ENCODE measurements around the gene ZNF335. TPM values are rescaled to one million over a fixed set of nuclear protein-coding genes. Genes with fewer than 3 reads are reported as not detected.
"Not testable (repeated sequence)": the region's sequence is repeated elsewhere in the genome, so short reads cannot be mapped to it uniquely, and the experiment has no call there.

The ZNF335 gene
- total RNA-seq, 4 donors from 2014 or later, result 10.5 to 22.5 (median 19.8) TPM

DNA sequence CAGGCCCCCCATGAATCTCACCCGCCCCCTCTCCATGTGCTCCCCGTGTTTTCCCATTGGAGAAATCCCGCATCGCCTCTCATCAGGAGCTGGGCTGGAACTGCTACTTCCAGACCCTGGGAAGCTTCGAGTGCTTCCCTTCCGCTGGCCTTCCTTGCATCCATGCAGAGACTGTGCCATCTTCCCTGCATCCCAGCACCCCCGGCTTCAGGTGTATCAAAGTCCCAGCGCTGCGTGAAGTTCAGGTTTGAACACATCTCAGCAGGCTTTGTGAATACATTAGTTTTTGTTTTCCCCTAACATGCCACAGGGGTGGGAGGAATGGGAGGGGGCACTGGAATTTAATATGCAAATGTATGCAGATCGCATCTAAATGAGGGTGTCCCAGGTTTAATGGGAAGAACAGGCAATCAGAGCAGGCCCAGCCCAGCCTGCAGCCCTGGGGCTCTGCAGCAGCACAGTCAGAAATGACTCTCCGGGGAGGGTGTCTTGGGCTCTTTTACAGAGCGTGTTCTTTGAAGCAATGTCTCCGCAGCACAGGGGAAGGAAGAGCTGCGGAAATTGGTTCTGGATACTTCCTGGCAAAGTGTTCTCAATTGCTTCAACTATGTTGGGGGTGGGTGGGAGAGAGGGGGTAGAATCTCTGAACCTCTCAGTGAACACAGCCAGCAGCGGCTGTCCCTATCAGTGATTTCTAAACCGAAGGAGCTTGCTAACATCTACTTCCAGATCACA, 28.4 kb upstream of the ZNF335 start:
- H3K9me3 ChIP-seq, result no peaks in the 10 kb centered on the region
- no peaks in the 10 kb centered on the region for H3K36me3 ChIP-seq
- TF ChIP-seq CTCF (IDR thresholded peaks at IDR 0.05), result no peak
- no peak for TF ChIP-seq POLR2A (IDR thresholded peaks at IDR 0.05)
- H3K27ac ChIP-seq, result no peak overlapping the region
- H3K27me3 ChIP-seq, result peaks cover 0 to 80% (median 0%) of the 10 kb centered on the region in 4 donors
- WGBS, 2 donors, result 43 to 62% methylated on average over 14 to 15 of the region's 16 CpGs
- H3K4me3 ChIP-seq, result no peak overlapping the region
- DNase-seq, result no peak
- H3K4me1 ChIP-seq, result peaks cover 0 to 28% (median 0%) of the 10 kb centered on the region in 3 donors
- intact Hi-C loops (cut with DNase I), result no loop called here

DNA sequence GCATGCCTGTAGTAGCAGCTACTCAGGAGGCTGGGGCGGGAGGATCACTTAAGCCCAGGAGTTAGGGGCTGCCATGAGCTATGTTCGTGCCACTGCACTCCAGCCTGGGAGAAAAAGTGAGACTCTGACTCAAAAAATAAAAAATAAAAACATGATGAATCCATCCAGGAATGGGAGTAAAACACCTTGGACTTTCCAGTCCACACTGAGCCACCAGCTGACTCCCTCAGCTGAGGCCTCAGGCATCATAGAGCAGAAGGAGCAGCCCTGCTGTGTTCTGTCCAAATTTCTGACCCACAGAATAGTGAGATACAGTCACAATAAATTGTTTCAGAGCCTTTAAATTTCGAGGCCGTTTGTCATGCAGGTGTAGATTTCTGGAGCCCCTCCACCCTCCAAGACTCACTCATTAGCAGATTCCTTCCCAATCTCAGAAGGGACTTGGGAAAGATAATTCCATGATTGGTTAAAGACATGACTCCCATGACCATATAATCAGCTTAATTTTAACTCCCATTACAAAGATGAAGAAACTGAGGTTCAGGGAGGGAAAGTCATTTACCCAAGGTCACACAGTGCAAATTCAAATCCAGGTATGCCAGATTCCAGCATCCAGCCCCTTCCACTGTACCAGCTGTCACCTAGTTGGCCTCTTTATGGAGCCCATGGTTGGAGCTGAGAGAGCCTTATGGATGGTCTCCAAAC, 27.7 kb upstream of the ZNF335 start:
- intact Hi-C loops (cut with DNase I), result no loop called here
- H3K9me3 ChIP-seq, result no peaks in the 10 kb centered on the region
- H3K27me3 ChIP-seq, result peaks cover 0 to 80% (median 0%) of the 10 kb centered on the region in 4 donors
- TF ChIP-seq POLR2A (IDR thresholded peaks at IDR 0.05), result no peak
- TF ChIP-seq CTCF (IDR thresholded peaks at IDR 0.05), result no peak
- DNase-seq, result no peak
- H3K36me3 ChIP-seq, result no peaks in the 10 kb centered on the region
- H3K27ac ChIP-seq, result no peak overlapping the region
- H3K4me3 ChIP-seq, result no peak overlapping the region
- 85 to 87% methylated on average over 4 of the region's 4 CpGs for WGBS, 2 donors
- H3K4me1 ChIP-seq, result peaks cover 0 to 29% (median 0%) of the 10 kb centered on the region in 3 donors

DNA sequence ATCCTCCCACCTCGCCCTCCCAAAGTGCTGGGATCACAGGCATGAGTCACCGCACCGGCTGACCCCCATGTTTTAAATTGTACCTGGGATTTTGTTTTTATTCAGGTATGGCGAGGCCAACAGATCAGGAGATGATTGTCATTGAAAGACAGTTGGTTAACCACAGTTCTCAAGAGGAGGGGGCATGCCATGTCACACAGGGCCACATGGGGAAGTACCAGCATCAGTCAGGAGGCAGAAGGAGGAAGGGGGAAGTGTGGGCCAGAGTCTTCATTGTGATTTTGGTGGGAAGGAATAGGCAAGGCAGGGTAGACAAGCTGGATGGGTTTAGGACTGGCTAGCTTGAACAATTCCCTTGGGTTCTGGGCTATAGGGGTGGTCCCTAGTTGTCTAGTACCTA, 26.8 kb upstream of the ZNF335 start:
- TF ChIP-seq CTCF (IDR thresholded peaks at IDR 0.05) (no peak), POLR2A (IDR thresholded peaks at IDR 0.05) (no peak)
- intact Hi-C loops (cut with DNase I), result no loop called here
- Histone ChIP-seq H3K27ac (no peak overlapping the region), H3K4me3 (no peak overlapping the region), H3K36me3 (no peaks in the 10 kb centered on the region), H3K9me3 (no peaks in the 10 kb centered on the region), H3K27me3 (peaks cover 0 to 75% (median 0%) of the 10 kb centered on the region in 4 donors), H3K4me1 (peaks cover 0 to 32% (median 0%) of the 10 kb centered on the region in 3 donors)
- no peak for DNase-seq
- WGBS, 2 donors, result 60 to 73% methylated on average over 4 of the region's 4 CpGs

DNA sequence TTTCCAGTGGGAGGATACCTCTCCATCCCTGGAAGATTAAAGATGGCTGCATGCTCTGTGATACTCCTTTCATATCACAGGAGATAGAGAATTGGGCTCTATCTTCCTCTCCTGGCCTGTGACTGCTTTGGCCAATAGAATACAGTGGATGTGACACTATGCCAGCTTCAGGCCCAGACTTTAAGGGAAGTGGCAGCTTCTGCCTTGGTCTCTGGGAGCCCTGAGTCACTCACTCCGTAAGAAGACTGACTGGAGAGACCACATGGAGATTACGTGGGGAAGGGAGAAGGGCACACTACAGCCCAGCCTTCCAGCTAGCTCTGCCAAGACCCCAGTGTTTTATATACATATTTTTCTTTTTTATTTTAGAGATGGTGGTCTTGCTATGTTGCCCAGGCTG, 26.3 kb upstream of the ZNF335 start:
- TF ChIP-seq CTCF (IDR thresholded peaks at IDR 0.05) (no peak), POLR2A (IDR thresholded peaks at IDR 0.05) (no peak)
- no peak overlapping the region for H3K4me3 ChIP-seq
- H3K27ac ChIP-seq, result no peak overlapping the region
- peaks cover 0 to 74% (median 0%) of the 10 kb centered on the region in 4 donors for H3K27me3 ChIP-seq
- H3K9me3 ChIP-seq, result no peaks in the 10 kb centered on the region
- H3K4me1 ChIP-seq, result peaks cover 0 to 34% (median 0%) of the 10 kb centered on the region in 3 donors
- 49 to 55% methylated on average over 2 of the region's 2 CpGs for WGBS, 2 donors
- no peaks in the 10 kb centered on the region for H3K36me3 ChIP-seq
- DNase-seq, result no peak
- intact Hi-C loops (cut with DNase I), result no loop called here

DNA sequence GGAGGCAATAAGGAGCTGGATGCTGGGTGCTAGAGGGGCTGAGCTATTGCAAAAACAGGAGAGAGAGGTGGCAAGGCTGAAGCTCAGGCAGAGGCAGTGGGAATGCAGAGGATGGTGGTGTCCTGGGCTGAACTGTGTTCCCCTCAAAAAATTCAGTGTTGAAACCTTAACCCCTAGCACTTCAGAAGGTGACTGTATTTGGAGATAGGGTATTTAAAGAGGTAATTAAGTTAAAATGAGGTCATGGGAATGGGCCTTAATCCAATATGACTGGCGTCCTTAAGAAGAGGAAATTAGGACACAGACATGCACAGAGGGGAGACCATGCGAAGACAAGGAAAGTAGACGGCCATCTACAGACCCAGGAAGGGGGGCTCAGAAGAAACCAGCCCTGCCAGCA, 25.2 kb upstream of the ZNF335 start:
- intact Hi-C loops (cut with DNase I), result no loop called here
- no peaks in the 10 kb centered on the region for H3K9me3 ChIP-seq
- H3K27me3 ChIP-seq, result peaks cover 0 to 77% (median 0%) of the 10 kb centered on the region in 4 donors
- no peak overlapping the region for H3K4me3 ChIP-seq
- no peaks in the 10 kb centered on the region for H3K36me3 ChIP-seq
- WGBS, 2 donors, result 39 to 40% methylated on average over 3 of the region's 3 CpGs
- H3K27ac ChIP-seq, result no peak overlapping the region
- H3K4me1 ChIP-seq, result peaks cover 0 to 42% (median 0%) of the 10 kb centered on the region in 3 donors
- TF ChIP-seq POLR2A (IDR thresholded peaks at IDR 0.05) (no peak), CTCF (IDR thresholded peaks at IDR 0.05) (no peak)
- no peak for DNase-seq

DNA sequence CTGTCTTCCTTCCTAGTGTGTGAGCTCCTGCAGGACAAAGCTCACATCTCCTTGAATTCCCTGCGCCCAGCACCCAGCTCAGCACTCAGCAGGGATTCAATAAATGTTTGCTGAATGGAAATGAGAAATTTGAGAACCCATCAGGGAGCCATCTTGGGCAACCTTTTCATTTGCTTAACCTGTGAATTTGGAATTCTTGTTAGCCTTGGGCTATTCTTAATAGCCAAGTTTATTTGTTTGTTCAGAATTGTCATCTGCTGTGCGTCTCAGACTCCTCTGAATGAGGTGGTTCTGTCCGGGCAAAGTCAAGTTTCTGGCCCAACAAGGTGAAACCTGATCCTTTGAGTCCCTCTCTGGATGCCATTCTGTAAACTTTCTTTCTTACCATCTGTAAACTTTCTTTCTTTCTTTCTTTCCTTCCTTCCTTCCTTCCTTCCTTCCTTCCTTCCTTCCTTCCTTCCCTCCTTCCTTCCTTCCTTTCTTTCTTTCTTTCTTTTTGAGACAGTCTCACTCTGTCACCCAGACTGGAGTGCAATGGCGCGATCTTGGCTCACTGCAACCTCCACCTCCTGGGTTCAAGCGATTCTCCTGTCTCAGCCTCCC, 23.6 kb upstream of the ZNF335 start:
- 65 to 72% methylated on average over 6 of the region's 6 CpGs for WGBS, 2 donors
- H3K9me3 ChIP-seq; H3K36me3 ChIP-seq; DNase-seq; H3K4me3 ChIP-seq; H3K27ac ChIP-seq; intact Hi-C loops (cut with DNase I): not testable (repeated sequence)
- Histone ChIP-seq H3K4me1 (peaks cover 0 to 44% (median 0%) of the 10 kb centered on the region in 3 donors), H3K27me3 (peaks cover 0 to 75% (median 0%) of the 10 kb centered on the region in 4 donors)
